ENCODE measurements around the gene APBB2. TPM values are rescaled to one million over a fixed set of nuclear protein-coding genes. Genes with fewer than 3 reads are reported as not detected.

APBB2 gene
- total RNA-seq, 1 experiment from 2014 or later: 49.0 TPM

GRCh38 chr4:40782876-40783275, 431.5 kb downstream of the APBB2 start:
- POLR2A ChIA-PET: interaction anchor here (0.7 kb wide), 1 partner anchor 127 kb away, joined by 6 read pairs; no protein-coding TSS in a partner anchor
- CTCF ChIA-PET: interaction anchor here (2.0 kb wide), 1 partner anchor 142 kb away, joined by 5 read pairs; no protein-coding TSS in a partner anchor
- H3K27me3 Mint-ChIP-seq (ENCODE audit: low read depth): no peaks in the 10 kb centered on the region

More at GRCh38 chr4:40782876-40783275, 431.5 kb downstream of the APBB2 start:
- peaks cover 9% of the 10 kb centered on the region for H3K9me3 Mint-ChIP-seq
- H3K27ac Mint-ChIP-seq: no peak overlapping the region
- H3K4me1 Mint-ChIP-seq: no peaks in the 10 kb centered on the region
- ATAC-seq (no peak), DNase-seq (ENCODE audit: low spot score) (no peak)
- no peak overlapping the region for H3K4me3 Mint-ChIP-seq
- peaks cover 28% of the 10 kb centered on the region for H3K36me3 Mint-ChIP-seq
- TF ChIP-seq NFATC4 (CRISPR knock-in tag; IDR thresholded peaks at IDR 0.05) (no peak), ZNF281 (CRISPR knock-in tag; IDR thresholded peaks at IDR 0.05) (no peak), ZNF219 (CRISPR knock-in tag; IDR thresholded peaks at IDR 0.05; ENCODE audit: borderline replicate concordance) (no peak), E2F5 (CRISPR knock-in tag; IDR thresholded peaks at IDR 0.05) (no peak), TP53 (CRISPR knock-in tag; IDR thresholded peaks at IDR 0.05) (no peak), GABPB1 (CRISPR knock-in tag; IDR thresholded peaks at IDR 0.05) (no peak), IRF2 (CRISPR knock-in tag; IDR thresholded peaks at IDR 0.05; ENCODE audit: borderline replicate concordance, low read depth) (no peak), FOXK1 (CRISPR knock-in tag; IDR thresholded peaks at IDR 0.05) (no peak), JAZF1 (CRISPR knock-in tag; IDR thresholded peaks at IDR 0.05) (no peak), EMX1 (CRISPR knock-in tag; IDR thresholded peaks at IDR 0.05) (no peak), CTCF (IDR thresholded peaks at IDR 0.05) (no peak), GTF2I (CRISPR knock-in tag; conservative IDR thresholded peaks at IDR 0.05) (no peak), ZNF532 (CRISPR knock-in tag; IDR thresholded peaks at IDR 0.05; ENCODE audit: borderline replicate concordance) (no peak), CREM (CRISPR knock-in tag; IDR thresholded peaks at IDR 0.05) (no peak), ERG (CRISPR knock-in tag; IDR thresholded peaks at IDR 0.05) (no peak)
